ENCODE data around the gene PORCN.
A peak's percentile ranks its signal among the peaks of the same experiment; 100 is the strongest.
"Not testable (repeated sequence)": the region's sequence is repeated elsewhere in the genome, so short reads cannot be mapped to it uniquely, and the experiment has no call there.

Gene PORCN

DNA sequence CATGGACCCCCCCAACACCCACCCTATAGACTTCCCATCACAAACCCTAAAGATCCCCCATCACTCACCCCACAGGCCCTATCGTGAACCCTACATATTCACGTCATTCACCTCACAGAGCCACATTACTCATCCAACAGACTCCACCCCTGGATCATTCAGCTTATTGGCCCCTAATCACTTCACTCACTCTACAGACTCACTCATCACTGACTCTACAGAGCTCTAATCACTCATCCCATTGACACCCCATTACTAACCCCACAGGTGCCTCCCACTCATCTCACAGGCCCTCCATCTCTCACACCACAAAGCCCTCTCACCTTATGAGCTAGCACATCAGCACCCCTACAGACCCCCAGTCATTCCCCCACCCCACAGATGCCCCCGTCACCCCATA is 24.4 kb downstream of the PORCN start:
- ATAC-seq (no peak), DNase-seq (no peak)
- H3K4me3 Mint-ChIP-seq, result no peak overlapping the region
- peaks cover 10% of the 10 kb centered on the region for H3K4me1 Mint-ChIP-seq
- no peaks in the 10 kb centered on the region for H3K9me3 Mint-ChIP-seq
- H3K27me3 Mint-ChIP-seq, result no peaks in the 10 kb centered on the region
- H3K27ac Mint-ChIP-seq, result peak overlapping the region in 1 of 2 donors; percentile 72

DNA sequence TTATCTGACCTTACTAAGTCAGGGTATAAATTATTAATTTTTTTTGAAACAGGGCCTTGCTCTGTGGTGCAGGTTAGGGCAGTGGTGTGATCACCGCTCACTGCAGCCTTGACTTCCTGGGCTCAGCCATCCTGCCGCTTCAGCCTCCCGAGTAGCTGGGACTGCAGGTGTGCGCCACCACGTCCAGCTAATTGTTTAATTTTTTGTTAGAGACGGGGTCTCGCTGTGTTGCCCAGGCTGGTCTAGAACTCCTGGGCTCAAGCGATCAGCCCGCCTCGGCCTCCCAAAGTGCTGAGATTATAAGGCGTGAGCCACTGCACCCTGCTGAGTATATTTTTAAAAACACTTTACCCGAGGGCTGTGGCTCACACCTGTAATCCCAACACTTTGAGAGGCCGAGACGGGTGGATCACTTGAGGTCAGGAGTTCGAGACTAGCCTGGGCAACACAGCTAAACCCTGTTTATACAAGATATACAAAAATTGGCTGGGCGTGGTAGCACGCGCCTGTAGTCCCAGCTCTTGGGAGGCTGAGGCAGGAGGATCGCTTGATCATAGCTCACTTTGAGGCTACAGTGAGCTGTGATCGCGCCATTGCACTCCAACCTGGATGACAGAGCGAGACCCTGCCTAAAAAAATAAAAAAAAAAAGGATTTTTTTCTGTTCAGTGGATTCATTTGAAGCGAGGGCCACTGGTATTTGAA is 30.0 kb downstream of the PORCN start:
- Mint-ChIP-seq H3K27me3 (no peaks in the 10 kb centered on the region), H3K4me3 (peak overlapping the region; percentile 93 to 94), H3K27ac (peak overlapping the region; percentile 96 to 97), H3K4me1 (peaks cover 18% of the 10 kb centered on the region), H3K9me3 (no peaks in the 10 kb centered on the region)
- DNase-seq, result no peak
- no peak for ATAC-seq

DNA sequence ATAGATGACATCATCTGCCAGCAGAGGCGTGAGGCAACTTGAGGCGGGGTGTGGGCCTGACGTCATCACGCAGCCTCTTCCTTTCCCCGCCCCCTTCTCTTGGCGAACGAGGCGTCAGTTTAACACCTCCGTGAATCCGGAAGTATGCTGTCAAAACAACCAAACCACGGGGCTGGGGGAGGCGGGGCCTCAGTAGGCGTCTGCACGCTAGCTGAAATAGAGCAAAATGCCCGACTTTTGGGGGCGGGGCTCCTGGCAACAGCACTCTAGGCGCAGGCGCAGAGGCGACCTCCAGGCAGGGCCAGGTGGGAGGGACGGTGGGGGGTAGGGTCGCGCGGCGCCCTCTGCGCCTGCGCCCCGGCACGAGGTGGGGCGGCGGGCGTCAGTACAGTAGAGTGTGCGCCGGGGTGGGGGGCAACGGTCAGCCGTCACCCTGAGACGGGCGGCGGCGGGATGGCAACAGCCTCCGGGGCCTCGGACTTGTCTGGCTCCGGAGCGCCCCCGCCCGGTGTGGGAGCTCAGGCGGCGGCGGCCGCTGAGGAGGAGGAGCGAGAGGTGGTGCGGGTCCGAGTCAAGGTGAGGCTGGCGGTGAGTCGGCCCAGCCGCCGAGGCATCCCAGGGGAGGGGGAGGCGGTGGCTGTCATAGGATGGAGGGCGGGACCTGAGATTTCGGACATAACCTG is 30.7 kb downstream of the PORCN start, which contains the start of gene TBC1D25:
TBC1D25 (plus strand) TSS at position 370 of the 683 bp plus-strand sequence; CDS start at position 454, 84 bp downstream.
- ATAC-seq (peak; percentile 90), DNase-seq (peak; percentile 92 to 97)
- H3K4me1 Mint-ChIP-seq, result peaks cover 18% of the 10 kb centered on the region
- H3K4me3 Mint-ChIP-seq, result peak within 1 kb of the TSS; percentile 93 to 94
- H3K27me3 Mint-ChIP-seq, result no peaks in the 10 kb centered on the region
- H3K9me3 Mint-ChIP-seq, result no peaks in the 10 kb centered on the region
- H3K27ac Mint-ChIP-seq, result peak within 1 kb of the TSS; percentile 96 to 97

DNA sequence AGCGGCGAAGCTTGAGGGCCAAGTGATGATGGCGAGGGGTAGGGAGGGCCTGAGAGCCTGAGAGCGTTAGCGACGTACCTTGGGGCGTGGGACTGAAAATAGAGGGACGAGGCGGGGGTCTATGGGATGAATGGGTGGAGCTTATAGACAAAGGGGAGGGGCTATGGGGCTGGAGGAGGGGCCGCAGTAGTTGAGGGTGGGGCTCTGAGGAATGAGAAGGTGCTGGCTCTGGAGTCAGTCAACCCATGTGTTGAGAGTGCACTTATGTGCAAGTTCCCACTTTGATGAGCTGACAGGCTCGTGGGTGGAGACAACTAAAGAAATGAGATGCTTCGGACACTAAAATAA is 31.2 kb downstream of the PORCN start:
- DNase-seq (no peak), ATAC-seq (peak; percentile 57)
- Mint-ChIP-seq H3K4me3 (peak overlapping the region; percentile 93 to 94), H3K27ac (peak overlapping the region; percentile 96 to 97), H3K9me3 (no peaks in the 10 kb centered on the region), H3K4me1 (peaks cover 18% of the 10 kb centered on the region), H3K27me3 (no peaks in the 10 kb centered on the region)

DNA sequence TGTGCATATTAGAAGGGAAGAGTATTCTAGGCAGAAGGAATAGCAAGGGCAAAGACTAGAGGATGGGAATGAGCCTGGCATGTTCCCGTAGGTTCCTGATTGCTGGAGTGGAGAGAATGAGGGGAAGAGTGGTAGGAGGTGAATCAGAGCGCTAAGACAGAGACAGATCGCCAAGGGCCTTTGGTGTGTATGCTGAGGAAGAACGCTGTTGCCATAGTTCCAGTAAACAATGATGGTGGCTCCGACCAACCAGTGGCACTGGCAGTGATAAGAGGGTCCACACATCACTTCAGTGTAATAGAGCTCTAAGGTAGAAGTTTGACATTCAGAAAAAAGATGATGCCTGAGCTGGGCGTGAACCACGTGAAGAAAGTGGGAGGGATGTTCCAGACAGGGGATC is 31.7 kb downstream of the PORCN start:
- Mint-ChIP-seq H3K27ac (peak overlapping the region in 1 of 2 donors; percentile 96), H3K27me3 (no peaks in the 10 kb centered on the region), H3K4me3 (peak overlapping the region; percentile 93 to 94), H3K9me3 (no peaks in the 10 kb centered on the region), H3K4me1 (peaks cover 18% of the 10 kb centered on the region)
- ATAC-seq (no peak), DNase-seq (no peak)

DNA sequence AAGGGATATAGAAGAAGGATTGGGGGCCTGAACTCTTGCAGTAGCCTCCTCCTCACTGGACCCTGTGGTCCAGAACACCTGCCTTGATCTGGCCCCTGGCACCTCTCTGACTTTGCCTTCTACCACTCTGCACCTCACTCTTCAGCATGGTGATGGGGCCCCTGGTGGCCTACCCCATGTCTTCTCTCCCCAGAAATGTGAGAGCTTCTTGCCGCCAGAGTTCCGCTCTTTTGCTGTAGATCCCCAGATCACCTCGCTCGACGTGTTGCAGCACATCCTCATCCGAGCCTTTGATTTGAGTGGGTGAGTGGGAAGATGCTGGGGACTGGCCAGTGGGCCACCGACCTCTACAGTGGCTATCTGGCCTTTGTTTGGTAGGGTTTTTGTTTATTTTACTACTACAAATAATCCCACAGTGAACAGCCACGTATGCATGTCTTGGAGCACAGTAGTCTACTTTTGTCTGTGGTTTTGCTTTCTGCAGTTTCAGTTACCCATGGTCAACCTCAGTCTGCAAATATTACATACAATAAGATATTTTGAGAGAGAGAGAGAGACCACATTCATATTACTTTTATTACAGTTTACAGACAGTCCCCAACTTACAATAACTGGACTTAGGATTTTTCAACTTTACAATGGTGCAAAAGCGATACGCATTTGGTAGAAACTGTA is 32.5 kb downstream of the PORCN start:
- DNase-seq (no peak), ATAC-seq (no peak)
- peak overlapping the region in 1 of 2 donors; percentile 76 for H3K27ac Mint-ChIP-seq
- peaks cover 18% of the 10 kb centered on the region for H3K4me1 Mint-ChIP-seq
- H3K27me3 Mint-ChIP-seq, result no peaks in the 10 kb centered on the region
- H3K9me3 Mint-ChIP-seq, result no peaks in the 10 kb centered on the region
- peak overlapping the region; percentile 93 to 94 for H3K4me3 Mint-ChIP-seq

DNA sequence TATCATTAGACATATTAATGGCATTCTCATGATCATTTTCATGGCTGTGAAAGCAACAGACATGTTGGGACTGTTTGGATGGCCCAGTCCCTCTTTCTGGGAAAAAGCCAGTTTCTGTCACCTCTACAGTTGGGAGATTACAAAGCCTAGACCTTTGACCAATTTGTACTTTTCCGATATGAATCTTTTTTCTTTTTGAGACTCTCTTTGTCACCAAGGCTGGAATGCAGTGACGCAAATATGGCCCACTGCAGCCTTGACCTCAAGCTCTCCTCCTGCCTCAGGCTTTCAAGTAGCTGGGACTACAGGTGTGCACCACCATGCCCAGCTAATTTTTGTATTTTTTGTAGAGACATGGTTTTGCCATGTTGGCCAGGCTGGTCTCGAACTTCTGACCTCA is 40.1 kb downstream of the PORCN start:
- H3K4me3 Mint-ChIP-seq, result no peak overlapping the region
- H3K27ac Mint-ChIP-seq, result peak overlapping the region in 1 of 2 donors; percentile 72

DNA sequence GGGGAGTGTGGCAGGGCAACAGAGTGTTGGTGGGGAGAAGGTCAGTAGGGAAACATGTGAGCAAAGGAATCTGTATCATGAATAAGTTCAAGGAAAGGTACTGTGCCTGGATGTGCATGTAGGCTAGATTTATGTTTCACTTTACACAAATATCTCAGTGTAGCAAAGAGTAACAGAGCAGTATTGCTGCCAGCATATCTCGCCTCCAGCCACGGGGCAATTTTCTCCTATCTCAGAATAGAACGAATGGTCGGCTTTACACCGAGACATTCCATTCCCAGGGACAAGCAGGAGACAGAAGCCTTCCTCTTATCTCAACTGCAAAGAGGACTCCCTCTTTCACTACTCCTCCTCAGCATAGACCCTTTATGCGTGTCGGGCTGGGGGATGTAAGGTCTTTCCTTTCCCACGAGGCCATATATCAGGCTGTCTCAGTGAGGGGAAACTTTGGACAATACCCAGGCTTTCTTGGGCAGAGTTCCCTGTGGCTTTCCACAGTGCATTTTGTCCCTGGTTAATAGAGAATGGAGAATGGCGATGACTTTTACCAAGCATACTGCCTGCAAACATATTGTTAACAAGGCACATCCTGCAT is 47.0 kb downstream of the PORCN start:
- H3K27me3 Mint-ChIP-seq, H3K4me1 Mint-ChIP-seq, H3K27ac Mint-ChIP-seq, ATAC-seq, DNase-seq, H3K4me3 Mint-ChIP-seq, H3K9me3 Mint-ChIP-seq: not testable (repeated sequence)

More for the DNA sequence above, 40.1 kb downstream of the PORCN start:
- ATAC-seq (no peak), DNase-seq (no peak)
- Mint-ChIP-seq H3K9me3 (no peaks in the 10 kb centered on the region), H3K27me3 (no peaks in the 10 kb centered on the region), H3K4me1 (peaks cover 7% of the 10 kb centered on the region)

DNA sequence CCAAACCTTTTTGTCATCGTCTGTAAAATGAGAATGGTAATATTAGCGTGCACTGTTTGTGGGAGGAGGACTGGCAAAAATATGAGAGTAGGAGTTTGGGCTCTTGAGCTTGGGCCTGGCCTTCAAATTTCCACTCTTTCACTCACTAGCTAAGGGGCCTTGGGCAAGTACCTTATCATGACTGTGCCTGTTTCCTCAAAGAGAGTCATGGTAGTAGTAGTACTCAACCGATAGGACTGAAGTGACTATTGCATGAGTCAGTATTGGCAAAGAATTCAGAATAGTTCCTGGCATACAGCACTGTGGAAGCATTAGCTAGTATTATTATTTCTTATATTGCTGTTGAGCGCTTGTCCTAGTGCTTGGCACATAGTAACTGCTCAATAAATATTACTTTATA is 49.5 kb downstream of the PORCN start:
- no peak overlapping the region for H3K27ac Mint-ChIP-seq
- DNase-seq, result no peak
- H3K4me1 Mint-ChIP-seq, result no peaks in the 10 kb centered on the region
- ATAC-seq, result peak; percentile 53
- no peaks in the 10 kb centered on the region for H3K27me3 Mint-ChIP-seq
- no peak overlapping the region for H3K4me3 Mint-ChIP-seq
- no peaks in the 10 kb centered on the region for H3K9me3 Mint-ChIP-seq

DNA sequence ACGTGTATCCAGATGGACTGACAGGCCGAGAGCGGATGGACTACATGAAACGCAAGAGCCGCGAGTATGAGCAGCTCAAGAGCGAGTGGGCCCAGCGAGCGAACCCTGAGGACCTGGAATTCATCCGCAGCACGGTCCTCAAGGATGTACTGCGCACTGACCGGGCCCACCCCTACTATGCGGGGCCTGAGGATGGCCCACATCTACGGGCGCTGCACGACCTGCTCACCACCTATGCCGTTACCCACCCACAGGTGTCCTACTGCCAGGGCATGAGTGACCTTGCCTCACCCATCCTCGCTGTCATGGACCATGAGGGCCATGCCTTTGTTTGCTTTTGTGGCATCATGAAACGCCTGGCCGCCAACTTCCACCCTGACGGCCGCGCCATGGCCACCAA is 50.8 kb downstream of the PORCN start:
- H3K4me1 Mint-ChIP-seq, result no peaks in the 10 kb centered on the region
- no peak for DNase-seq
- no peak for ATAC-seq
- H3K9me3 Mint-ChIP-seq, result no peaks in the 10 kb centered on the region
- no peaks in the 10 kb centered on the region for H3K27me3 Mint-ChIP-seq
- H3K4me3 Mint-ChIP-seq, result no peak overlapping the region
- no peak overlapping the region for H3K27ac Mint-ChIP-seq

DNA sequence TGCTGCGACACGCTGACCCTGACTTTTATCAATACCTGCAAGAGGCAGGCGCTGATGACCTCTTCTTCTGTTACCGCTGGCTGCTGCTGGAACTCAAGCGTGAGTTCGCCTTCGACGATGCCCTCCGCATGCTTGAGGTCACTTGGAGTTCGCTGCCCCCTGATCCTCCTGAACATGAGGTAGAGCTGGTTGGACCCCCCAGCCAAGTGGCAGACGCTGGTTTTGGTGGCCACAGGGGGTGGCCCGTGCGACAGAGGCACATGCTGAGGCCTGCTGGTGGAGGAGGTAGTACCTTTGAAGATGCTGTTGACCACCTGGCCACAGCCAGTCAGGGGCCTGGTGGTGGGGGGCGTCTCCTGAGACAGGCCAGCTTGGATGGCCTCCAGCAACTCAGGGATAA is 51.3 kb downstream of the PORCN start:
- no peak for DNase-seq
- no peaks in the 10 kb centered on the region for H3K27me3 Mint-ChIP-seq
- no peaks in the 10 kb centered on the region for H3K9me3 Mint-ChIP-seq
- no peak overlapping the region for H3K4me3 Mint-ChIP-seq
- no peaks in the 10 kb centered on the region for H3K4me1 Mint-ChIP-seq
- H3K27ac Mint-ChIP-seq, result no peak overlapping the region
- no peak for ATAC-seq

DNA sequence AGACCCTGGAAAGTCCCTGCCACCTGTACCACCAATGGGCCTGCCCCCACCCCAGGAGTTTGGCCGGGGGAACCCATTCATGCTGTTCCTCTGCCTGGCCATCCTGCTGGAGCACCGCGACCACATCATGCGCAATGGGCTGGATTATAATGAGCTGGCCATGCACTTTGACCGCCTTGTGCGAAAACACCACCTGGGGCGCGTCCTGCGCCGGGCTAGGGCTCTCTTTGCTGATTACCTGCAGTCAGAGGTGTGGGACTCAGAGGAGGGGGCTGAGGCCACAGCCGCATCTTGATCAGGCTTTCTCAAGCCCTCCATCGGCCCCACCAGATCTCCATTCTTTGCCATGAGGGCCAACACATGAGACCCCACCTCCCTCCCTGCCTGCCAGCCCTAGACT is 51.9 kb downstream of the PORCN start:
- no peak for ATAC-seq
- H3K4me1 Mint-ChIP-seq, result no peaks in the 10 kb centered on the region
- no peak overlapping the region for H3K27ac Mint-ChIP-seq
- no peaks in the 10 kb centered on the region for H3K9me3 Mint-ChIP-seq
- H3K4me3 Mint-ChIP-seq, result no peak overlapping the region
- no peak for DNase-seq
- no peaks in the 10 kb centered on the region for H3K27me3 Mint-ChIP-seq

DNA sequence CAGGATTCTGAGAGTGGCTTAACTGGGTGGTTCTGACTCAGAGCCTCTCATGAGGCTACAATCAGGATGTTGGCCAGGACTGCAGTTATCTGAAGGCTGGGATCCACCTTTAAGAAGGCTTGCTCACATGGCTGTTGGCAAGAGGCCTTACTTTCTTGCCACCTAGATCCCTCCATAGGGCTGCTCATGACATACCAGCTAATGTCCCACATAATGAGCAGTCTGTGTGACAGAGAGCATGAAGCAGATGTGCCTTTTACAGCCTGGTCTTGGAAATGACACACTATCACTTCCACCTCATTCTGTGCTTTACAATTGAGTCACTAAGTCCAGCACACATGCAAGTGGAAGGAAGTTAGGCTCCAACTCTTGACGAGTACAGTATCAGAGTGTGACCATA is 61.2 kb downstream of the PORCN start:
- H3K4me3 Mint-ChIP-seq, result no peak overlapping the region
- no peaks in the 10 kb centered on the region for H3K27me3 Mint-ChIP-seq
- no peaks in the 10 kb centered on the region for H3K9me3 Mint-ChIP-seq
- H3K27ac Mint-ChIP-seq, result no peak overlapping the region
- DNase-seq (peak in 1 of 2 donors; percentile 50), ATAC-seq (peak; percentile 75)
- H3K4me1 Mint-ChIP-seq, result peaks cover 7% of the 10 kb centered on the region

Data from stimulated activated naive CD8-positive, alpha-beta T cell treated with anti-CD3 and anti-CD28 coated beads, Interleukin-15, amount 100 ng/mL, for 72 hours (primary cell).